ENCODE measurements around the gene KRT78.

- TF ChIP-seq PREB (CRISPR knock-in tag; IDR thresholded peaks at IDR 0.05; ENCODE audit: borderline replicate concordance) (no peak), GABPB1 (CRISPR knock-in tag; IDR thresholded peaks at IDR 0.05) (no peak), CTCF (IDR thresholded peaks at IDR 0.05) (no peak), ZMAT4 (CRISPR knock-in tag; IDR thresholded peaks at IDR 0.05) (no peak), SP1 (CRISPR knock-in tag; conservative IDR thresholded peaks at IDR 0.05) (no peak)
Observed at GRCh38 chr12:52821826-52822660, 26.8 kb downstream of the KRT78 start.

All from WTC11 (cell line).